Mucosa of stomach (tissue), 1 donor: ENCODE data around the gene EIF4G3.

Experiments used
- H3K27me3 ChIP-seq: one replicate; pipeline ENCODE4 v1.7.0; 2013; ENCODE audit warnings: mild to moderate bottlenecking, low read length; ENCODE audit not compliant: control insufficient read depth, insufficient read depth
- H3K36me3 ChIP-seq: one replicate; pipeline ENCODE4 v1.7.0; 2013; ENCODE audit warnings: low read length; ENCODE audit not compliant: control insufficient read depth, insufficient read depth
- H3K4me1 ChIP-seq: one replicate; pipeline ENCODE4 v1.7.0; 2013; ENCODE audit warnings: mild to moderate bottlenecking, low read length; ENCODE audit not compliant: control insufficient read depth, insufficient read depth
- H3K4me3 ChIP-seq: one replicate; pipeline ENCODE4 v1.7.0; 2013; ENCODE audit warnings: low read length
- H3K9ac ChIP-seq: one replicate; pipeline ENCODE4 v1.7.0; 2013; ENCODE audit warnings: mild to moderate bottlenecking, low read length, moderate library complexity
- H3K9me3 ChIP-seq: one replicate; pipeline ENCODE4 v1.7.0; 2013; ENCODE audit warnings: mild to moderate bottlenecking, low read length, moderate library complexity; ENCODE audit not compliant: control insufficient read depth
- donor health status: Pancreatic carcinoma.

Gene EIF4G3

DNA sequence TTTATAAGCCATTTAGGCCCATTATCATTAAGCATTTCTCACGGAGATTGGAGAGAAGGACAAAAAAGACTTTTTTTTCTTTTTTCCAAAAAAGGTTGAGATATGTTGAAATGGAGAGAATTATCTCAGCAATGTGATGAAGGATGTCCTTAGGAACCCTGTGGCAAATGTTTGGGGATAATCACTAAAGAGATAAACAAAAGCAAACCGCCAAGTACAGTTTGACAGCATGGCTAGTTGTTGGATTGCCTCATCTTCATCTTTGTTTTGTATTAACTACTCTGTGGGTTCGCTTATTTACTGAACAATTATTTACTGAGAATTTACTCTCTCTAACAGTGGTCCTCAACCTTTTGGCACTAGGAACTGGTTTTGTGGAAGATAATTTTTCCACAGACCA lies 292.2 kb downstream of the EIF4G3 start:
- H3K27me3 ChIP-seq = no peaks in the 10 kb centered on the region
- no peak overlapping the region for H3K4me3 ChIP-seq
- no peak overlapping the region for H3K9ac ChIP-seq
- no peaks in the 10 kb centered on the region for H3K36me3 ChIP-seq
- H3K9me3 ChIP-seq = no peaks in the 10 kb centered on the region
- no peaks in the 10 kb centered on the region for H3K4me1 ChIP-seq

DNA sequence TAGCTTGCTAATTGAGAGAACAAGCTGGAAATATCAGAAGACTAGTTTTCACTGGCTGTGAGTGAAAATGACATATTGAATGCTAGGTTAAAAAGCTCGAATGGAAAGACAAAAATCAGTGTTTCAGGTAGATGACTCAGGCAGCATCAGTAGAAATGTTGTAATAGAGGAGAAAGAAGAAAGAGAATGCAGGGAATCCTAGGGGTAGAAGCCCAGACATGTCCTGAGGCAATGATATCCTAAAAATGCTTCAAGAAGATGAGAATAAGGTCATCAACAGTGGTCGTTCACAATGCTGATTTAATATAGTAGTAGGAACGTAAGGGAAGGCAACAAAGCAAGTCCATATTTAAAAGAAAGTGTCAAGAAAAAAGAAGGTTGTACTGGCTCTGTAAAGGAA lies 292.9 kb downstream of the EIF4G3 start:
- H3K9ac ChIP-seq = no peak overlapping the region
- no peaks in the 10 kb centered on the region for H3K27me3 ChIP-seq
- H3K9me3 ChIP-seq = no peaks in the 10 kb centered on the region
- H3K4me3 ChIP-seq = no peak overlapping the region
- H3K4me1 ChIP-seq = no peaks in the 10 kb centered on the region
- no peaks in the 10 kb centered on the region for H3K36me3 ChIP-seq

DNA sequence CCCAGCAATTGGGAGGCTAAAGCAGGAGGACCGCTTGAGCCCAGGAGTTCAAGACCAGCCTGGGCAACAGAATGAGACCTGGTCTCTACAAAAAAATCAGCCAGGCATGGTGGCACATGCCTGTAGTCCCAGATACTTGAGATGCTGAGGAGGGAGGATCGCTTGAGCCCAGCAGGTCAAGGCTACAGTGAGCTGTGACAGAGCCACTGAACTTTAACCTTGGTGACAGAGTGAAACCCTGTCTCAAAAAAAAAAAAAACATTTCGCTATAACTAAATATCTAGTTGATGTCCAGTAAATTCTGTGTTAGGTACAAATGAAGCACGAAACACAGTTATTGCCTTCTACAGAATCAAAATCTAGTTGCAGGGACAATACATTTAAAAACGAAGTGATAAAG lies 293.9 kb downstream of the EIF4G3 start:
- H3K4me3 ChIP-seq = no peak overlapping the region
- no peaks in the 10 kb centered on the region for H3K27me3 ChIP-seq
- no peaks in the 10 kb centered on the region for H3K36me3 ChIP-seq
- no peaks in the 10 kb centered on the region for H3K4me1 ChIP-seq
- H3K9ac ChIP-seq = no peak overlapping the region
- no peaks in the 10 kb centered on the region for H3K9me3 ChIP-seq

DNA sequence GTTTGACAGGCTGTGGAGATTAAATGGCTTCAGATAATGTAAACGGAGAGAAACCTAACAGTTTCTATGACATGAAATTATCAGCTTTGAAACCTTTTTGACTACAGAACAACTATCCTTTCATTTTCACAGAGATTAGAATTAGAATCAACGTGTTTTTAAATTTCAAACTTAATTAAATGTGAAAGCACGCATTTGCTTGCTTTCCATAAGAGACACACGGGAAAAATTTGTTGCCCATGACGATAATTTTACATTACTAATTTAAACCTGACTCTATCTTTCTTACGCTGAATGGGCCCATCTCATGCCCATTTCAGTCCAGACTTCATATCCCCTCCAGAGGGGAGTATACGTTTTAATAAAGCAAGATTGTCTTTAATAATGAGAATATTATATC lies 297.9 kb downstream of the EIF4G3 start:
- Histone ChIP-seq H3K4me3 (no peak overlapping the region), H3K36me3 (no peaks in the 10 kb centered on the region), H3K4me1 (no peaks in the 10 kb centered on the region), H3K9ac (no peak overlapping the region), H3K9me3 (no peaks in the 10 kb centered on the region), H3K27me3 (no peaks in the 10 kb centered on the region)

DNA sequence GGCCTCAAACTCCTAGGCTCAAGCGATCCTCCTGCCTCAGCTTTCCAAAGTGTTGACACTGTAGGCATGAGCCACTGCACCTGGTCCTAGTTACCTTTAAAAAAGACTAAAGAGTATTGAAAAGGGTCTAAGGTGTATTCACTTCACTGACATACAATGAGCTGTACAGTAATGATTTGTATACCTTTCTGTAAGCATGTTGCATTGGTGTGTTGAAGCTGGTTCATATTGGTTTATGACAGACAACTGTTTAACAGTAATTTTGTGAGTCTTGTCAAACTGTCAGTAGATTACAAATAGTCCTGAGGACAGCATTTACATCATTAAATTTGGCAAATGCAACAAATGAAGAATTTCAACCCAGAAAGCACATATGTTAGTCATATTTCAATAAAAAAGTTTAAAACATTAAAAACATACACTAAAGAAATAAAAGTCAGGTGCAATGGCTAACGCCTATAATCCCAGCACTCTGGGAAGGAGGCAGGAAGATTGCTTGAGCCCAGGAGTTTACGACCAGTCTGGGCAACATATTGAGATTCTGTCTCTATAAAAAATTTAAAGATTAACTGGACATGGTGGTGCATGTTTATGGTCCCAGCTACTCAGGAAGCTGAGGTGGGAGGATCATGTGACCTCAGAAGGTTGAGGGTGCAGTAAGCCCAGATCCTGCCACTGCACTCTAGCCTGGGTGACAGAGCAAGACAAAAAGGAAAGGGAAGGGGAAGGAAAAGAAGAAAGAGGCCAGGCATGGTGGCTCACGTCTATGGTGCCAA lies 301.3 kb downstream of the EIF4G3 start:
- no peaks in the 10 kb centered on the region for H3K27me3 ChIP-seq
- no peaks in the 10 kb centered on the region for H3K36me3 ChIP-seq
- no peaks in the 10 kb centered on the region for H3K9me3 ChIP-seq
- no peaks in the 10 kb centered on the region for H3K4me1 ChIP-seq
- no peak overlapping the region for H3K4me3 ChIP-seq
- no peak overlapping the region for H3K9ac ChIP-seq

DNA sequence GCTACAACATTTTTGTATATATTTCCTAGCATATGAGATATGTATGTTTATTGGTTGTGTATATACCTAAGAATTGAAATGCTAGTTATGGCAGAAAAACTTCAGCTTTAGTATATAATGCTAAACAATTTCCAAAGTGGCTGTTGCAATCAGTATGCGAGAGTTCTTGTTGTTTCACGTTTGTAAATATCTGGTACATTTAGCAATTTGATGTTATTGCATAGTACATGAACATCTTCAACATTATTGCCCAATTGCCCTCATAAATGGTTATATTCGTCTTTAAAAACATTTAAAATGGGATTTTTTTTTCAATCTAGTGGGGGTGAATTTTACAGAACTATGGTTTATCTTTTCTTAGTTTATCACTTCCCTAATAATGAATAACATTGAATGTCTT lies 303.4 kb downstream of the EIF4G3 start:
- Histone ChIP-seq H3K9me3 (no peaks in the 10 kb centered on the region), H3K27me3 (no peaks in the 10 kb centered on the region), H3K4me3 (no peak overlapping the region), H3K9ac (no peak overlapping the region), H3K36me3 (no peaks in the 10 kb centered on the region), H3K4me1 (no peaks in the 10 kb centered on the region)

DNA sequence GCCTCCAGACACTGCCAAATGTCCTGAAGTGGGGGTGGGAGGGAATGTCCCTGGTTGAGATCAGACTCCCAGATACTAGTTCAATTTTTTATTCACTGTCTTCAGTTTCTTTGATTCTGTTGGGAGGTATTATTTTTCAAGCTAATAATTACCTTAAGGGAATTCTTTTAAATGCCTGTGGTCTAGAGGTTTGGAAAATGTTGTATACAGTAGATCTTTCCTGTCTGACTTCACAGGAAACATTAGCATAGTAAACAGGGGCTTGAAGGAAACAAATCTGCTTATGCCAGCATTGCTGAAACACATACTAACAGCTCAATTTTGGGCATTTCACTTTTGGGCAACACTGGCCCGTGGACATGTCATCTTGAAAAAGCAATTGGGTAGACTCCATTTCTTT lies 305.3 kb downstream of the EIF4G3 start:
- no peak overlapping the region for H3K4me3 ChIP-seq
- peaks cover 11% of the 10 kb centered on the region for H3K4me1 ChIP-seq
- no peaks in the 10 kb centered on the region for H3K27me3 ChIP-seq
- no peak overlapping the region for H3K9ac ChIP-seq
- H3K36me3 ChIP-seq = no peaks in the 10 kb centered on the region
- no peaks in the 10 kb centered on the region for H3K9me3 ChIP-seq

DNA sequence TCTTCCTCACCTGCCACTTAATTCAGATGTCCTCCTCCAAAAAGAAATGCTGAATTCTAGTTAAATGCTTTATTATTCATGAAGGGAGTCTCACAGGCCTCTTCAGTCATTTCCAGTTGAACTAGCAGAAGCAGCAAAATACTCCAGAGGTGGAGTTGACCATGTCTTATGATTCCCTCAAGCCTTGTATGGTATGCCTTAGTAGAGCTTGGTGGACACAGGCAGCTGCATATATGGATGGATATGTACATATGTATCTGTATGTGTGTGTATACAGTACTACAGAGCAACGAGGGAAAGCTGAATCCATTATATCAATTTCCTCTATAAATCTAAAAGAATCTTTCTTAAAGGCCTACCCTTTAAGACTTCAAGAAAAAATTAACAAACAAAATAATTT lies 306.0 kb downstream of the EIF4G3 start:
- H3K36me3 ChIP-seq = no peaks in the 10 kb centered on the region
- H3K4me1 ChIP-seq = peaks cover 11% of the 10 kb centered on the region
- H3K9ac ChIP-seq = no peak overlapping the region
- H3K9me3 ChIP-seq = no peaks in the 10 kb centered on the region
- H3K27me3 ChIP-seq = no peaks in the 10 kb centered on the region
- no peak overlapping the region for H3K4me3 ChIP-seq

DNA sequence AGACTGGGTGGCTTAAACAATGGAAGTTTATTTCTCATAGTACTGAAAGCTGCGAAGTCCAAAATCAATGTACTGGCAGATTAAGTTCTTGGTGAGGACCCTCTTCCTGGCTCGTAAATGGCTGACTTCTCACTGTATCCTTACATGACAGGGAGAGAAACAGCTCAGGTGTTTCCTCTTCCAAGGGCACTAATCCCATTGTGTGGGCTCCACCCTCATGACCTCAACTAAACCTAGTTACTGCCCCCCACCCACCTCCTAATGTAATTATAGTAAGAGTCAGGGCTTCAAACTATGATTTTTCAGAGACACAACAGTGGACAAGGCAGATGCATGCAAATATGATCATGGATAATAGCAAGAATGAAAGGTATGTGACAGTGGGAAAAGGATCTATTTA lies 308.4 kb downstream of the EIF4G3 start:
- peaks cover 11% of the 10 kb centered on the region for H3K4me1 ChIP-seq
- H3K27me3 ChIP-seq = no peaks in the 10 kb centered on the region
- H3K4me3 ChIP-seq = no peak overlapping the region
- no peak overlapping the region for H3K9ac ChIP-seq
- no peaks in the 10 kb centered on the region for H3K9me3 ChIP-seq
- no peaks in the 10 kb centered on the region for H3K36me3 ChIP-seq

DNA sequence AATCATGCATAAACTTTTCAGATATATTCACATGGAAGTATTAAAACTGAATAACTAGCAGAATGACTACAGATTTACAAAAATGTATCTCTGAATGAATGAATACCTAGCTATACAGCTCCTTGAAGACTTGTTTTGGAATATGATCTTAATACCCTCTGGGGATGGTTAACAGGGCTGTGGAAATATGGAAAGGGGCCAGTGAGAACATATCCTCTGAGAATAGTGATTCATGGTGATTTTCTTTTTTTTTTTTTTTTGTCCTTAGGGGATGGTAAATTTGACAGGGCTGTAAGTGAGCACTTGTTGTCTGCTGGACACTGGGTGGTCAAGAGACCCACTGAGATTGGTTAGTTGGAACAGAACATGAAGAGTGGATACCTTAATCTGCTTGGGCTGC lies 308.9 kb downstream of the EIF4G3 start:
- H3K9ac ChIP-seq = no peak overlapping the region

DNA sequence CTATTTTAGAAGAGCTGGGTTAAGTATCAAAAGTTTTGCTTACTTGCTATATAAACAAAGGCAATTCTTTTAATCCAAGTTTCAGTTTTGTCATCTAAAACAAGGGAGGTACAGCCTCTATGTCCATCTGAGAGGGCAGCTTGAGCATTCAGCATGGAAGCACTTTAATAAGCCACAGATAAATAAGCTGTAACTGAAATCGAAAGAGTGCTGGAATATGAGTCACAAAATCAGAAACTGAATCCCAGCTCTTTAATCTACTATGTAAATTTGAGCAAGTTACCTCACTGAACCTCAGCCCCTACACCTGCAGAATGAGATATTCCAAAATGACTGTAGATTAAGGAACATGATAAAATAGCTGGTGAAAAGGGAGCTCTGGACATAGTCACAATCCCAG lies 309.6 kb downstream of the EIF4G3 start:
- Histone ChIP-seq H3K36me3 (no peaks in the 10 kb centered on the region), H3K4me1 (peaks cover 11% of the 10 kb centered on the region), H3K27me3 (no peaks in the 10 kb centered on the region), H3K9me3 (no peaks in the 10 kb centered on the region), H3K9ac (no peak overlapping the region), H3K4me3 (no peak overlapping the region)

More for the DNA sequence above, 308.9 kb downstream of the EIF4G3 start:
- Histone ChIP-seq H3K36me3 (no peaks in the 10 kb centered on the region), H3K4me3 (no peak overlapping the region), H3K9me3 (no peaks in the 10 kb centered on the region), H3K4me1 (peaks cover 11% of the 10 kb centered on the region), H3K27me3 (no peaks in the 10 kb centered on the region)

DNA sequence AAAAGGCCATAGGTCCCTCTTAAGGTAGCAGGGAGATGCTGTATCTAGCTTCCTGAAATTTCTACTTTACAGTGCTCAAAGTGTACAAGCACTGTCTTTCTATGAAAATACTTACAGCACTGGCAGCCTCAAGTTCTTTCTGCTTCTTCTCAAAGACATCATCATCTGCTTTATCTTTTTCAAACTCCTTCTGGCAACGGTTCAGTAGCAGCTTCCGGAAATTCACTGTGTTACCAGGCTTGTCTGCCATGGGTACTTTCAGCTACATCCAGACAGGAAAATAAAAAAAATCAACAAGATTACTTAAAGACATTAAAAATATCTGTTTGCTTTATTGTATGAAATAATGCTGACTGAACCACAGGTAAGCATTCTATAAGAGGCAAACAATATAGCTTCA lies 311.7 kb downstream of the EIF4G3 start:
- H3K9me3 ChIP-seq = no peaks in the 10 kb centered on the region
- H3K4me3 ChIP-seq = no peak overlapping the region
- H3K36me3 ChIP-seq = no peaks in the 10 kb centered on the region
- H3K4me1 ChIP-seq = peaks cover 11% of the 10 kb centered on the region
- no peak overlapping the region for H3K9ac ChIP-seq
- H3K27me3 ChIP-seq = no peaks in the 10 kb centered on the region

DNA sequence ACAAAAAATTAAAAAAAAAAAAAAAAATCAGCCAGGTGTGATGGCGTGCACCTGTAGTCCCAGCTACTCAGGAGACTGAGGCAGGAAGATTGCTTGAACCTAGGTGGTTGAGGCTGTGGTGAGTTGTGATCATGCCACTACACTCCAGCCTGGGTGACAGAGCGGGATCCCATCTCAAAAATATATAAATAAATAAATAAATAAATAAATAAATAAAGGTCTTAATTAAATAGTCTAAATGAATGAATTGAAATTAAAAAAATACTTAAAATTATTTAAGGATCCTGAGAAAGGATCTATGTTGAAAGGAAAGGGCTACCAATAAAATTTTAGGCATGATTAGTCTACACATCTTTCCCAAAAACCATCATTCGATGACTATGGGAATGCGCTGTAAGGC lies 322.2 kb downstream of the EIF4G3 start:
- Histone ChIP-seq H3K9me3 (no peaks in the 10 kb centered on the region), H3K4me3 (no peak overlapping the region), H3K36me3 (no peaks in the 10 kb centered on the region), H3K27me3 (no peaks in the 10 kb centered on the region), H3K9ac (no peak overlapping the region), H3K4me1 (no peaks in the 10 kb centered on the region)
